Activated CD4-positive, alpha-beta T cell treated with anti-CD3 and anti-CD28 coated beads, Interleukin-2, amount 50 U/mL, for 4 hours (primary cell): ENCODE data around the gene EEF1A2.
A peak's percentile ranks its signal among the peaks of the same experiment; 100 is the strongest.
"Not testable (repeated sequence)": the region's sequence is repeated elsewhere in the genome, so short reads cannot be mapped to it uniquely, and the experiment has no call there.

Experiments used
- DNase-seq, 2 experiments: peaks; one replicate each; pipeline ENCODE4 v3.0.0-alpha.2; 2020

Gene EEF1A2

GRCh38 chr20:63519668-63520503 lies 21.0 kb upstream of the EEF1A2 start:
- DNase-seq, result peak; percentile 46 to 48

- no peak for DNase-seq
These were observed 20.2 kb upstream of the EEF1A2 start for GRCh38 chr20:63518946-63519667.

GRCh38 chr20:63518351-63518861 lies 19.5 kb upstream of the EEF1A2 start:
- no peak for DNase-seq

- DNase-seq, result no peak
These were observed 18.8 kb upstream of the EEF1A2 start for GRCh38 chr20:63517376-63518309.

- not testable (repeated sequence) for DNase-seq
These were observed 15.6 kb upstream of the EEF1A2 start for GRCh38 chr20:63514520-63514919.

GRCh38 chr20:63513207-63513606 lies 14.3 kb upstream of the EEF1A2 start:
- DNase-seq, result no peak

- no peak for DNase-seq
These were observed 10.2 kb upstream of the EEF1A2 start for GRCh38 chr20:63509088-63509564.

GRCh38 chr20:63508072-63508768 lies 9.3 kb upstream of the EEF1A2 start:
- DNase-seq, result no peak

- DNase-seq, result no peak
These were observed 8.3 kb upstream of the EEF1A2 start for GRCh38 chr20:63507083-63507743.

GRCh38 chr20:63505723-63506122 lies 6.8 kb upstream of the EEF1A2 start:
- no peak for DNase-seq

- DNase-seq, result no peak
These were observed 6.4 kb upstream of the EEF1A2 start for GRCh38 chr20:63505281-63505680.

- no peak for DNase-seq
These were observed 5.8 kb upstream of the EEF1A2 start for GRCh38 chr20:63504642-63505041.

GRCh38 chr20:63503524-63503923 lies 4.6 kb upstream of the EEF1A2 start:
- DNase-seq, result no peak

GRCh38 chr20:63502671-63503172 lies 3.8 kb upstream of the EEF1A2 start:
- no peak for DNase-seq

GRCh38 chr20:63501818-63502670 lies 3.2 kb upstream of the EEF1A2 start:
- no peak for DNase-seq

- no peak for DNase-seq
These were observed 2.3 kb upstream of the EEF1A2 start for GRCh38 chr20:63500902-63501817.

- no peak for DNase-seq
These were observed 1.4 kb upstream of the EEF1A2 start for GRCh38 chr20:63500151-63500901.

- no peak for DNase-seq
These were observed 571 bp upstream of the EEF1A2 start for GRCh38 chr20:63499338-63499969.
